ENCODE measurements around the gene SLC7A8.

- TF ChIP-seq, protein P1, sequence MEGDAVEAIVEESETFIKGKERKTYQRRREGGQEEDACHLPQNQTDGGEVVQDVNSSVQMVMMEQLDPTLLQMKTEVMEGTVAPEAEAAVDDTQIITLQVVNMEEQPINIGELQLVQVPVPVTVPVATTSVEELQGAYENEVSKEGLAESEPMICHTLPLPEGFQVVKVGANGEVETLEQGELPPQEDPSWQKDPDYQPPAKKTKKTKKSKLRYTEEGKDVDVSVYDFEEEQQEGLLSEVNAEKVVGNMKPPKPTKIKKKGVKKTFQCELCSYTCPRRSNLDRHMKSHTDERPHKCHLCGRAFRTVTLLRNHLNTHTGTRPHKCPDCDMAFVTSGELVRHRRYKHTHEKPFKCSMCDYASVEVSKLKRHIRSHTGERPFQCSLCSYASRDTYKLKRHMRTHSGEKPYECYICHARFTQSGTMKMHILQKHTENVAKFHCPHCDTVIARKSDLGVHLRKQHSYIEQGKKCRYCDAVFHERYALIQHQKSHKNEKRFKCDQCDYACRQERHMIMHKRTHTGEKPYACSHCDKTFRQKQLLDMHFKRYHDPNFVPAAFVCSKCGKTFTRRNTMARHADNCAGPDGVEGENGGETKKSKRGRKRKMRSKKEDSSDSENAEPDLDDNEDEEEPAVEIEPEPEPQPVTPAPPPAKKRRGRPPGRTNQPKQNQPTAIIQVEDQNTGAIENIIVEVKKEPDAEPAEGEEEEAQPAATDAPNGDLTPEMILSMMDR (conservative IDR thresholded peaks at IDR 0.05; ENCODE audit: low read depth in 2 of 2), result no peak
- no peak for TF ChIP-seq ZNF331 (CRISPR knock-in tag; IDR thresholded peaks at IDR 0.05; ENCODE audit: low read depth)
Observed at GRCh38 chr14:23126548-23127278, 56.7 kb downstream of the SLC7A8 start.
